IPS DF 4.7 (cell line): ENCODE measurements around the gene INF2.

Source experiments
- DNase-seq: peaks from one replicate; pipeline ENCODE4 v3.0.0-alpha.2; 2013; ENCODE audit warnings: low spot score; ENCODE audit errors: extremely low read depth

INF2 gene

DNA sequence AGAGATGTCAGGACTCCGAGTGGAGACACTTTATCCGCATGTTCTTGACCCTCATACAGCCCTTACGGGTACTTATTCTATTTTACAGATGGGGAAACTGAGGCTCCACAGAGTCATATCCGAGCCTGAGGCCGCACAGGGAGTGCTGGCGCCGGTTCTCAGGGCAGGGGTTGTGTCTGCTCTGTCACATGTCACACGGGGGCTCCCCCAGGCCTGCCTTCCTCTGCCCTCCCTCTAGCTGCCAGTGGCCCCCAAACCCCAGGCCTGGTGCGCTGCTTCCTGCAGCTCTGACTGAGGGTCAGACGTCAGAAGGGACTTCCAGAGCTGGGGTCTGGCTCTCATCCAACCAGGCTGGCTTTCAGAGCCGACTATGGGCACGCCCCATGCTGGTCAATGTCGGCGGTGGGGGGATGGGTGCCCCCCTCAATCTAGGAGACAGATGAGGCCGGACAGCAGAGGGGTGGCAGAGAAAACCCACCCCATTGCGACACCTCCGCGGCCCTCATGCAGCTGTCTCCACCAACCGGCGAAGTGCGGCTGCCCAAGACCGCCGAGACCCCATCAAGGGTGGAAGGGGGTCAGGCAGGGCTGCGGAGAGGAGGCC, 811 bp upstream of the INF2 start:
- DNase-seq: no peak

GRCh38 chr14:104689881-104690711, 678 bp downstream of the INF2 start:
- no peak for DNase-seq

- DNase-seq: no peak
Observed at GRCh38 chr14:104690861-104691455, 1.5 kb downstream of the INF2 start.

DNA sequence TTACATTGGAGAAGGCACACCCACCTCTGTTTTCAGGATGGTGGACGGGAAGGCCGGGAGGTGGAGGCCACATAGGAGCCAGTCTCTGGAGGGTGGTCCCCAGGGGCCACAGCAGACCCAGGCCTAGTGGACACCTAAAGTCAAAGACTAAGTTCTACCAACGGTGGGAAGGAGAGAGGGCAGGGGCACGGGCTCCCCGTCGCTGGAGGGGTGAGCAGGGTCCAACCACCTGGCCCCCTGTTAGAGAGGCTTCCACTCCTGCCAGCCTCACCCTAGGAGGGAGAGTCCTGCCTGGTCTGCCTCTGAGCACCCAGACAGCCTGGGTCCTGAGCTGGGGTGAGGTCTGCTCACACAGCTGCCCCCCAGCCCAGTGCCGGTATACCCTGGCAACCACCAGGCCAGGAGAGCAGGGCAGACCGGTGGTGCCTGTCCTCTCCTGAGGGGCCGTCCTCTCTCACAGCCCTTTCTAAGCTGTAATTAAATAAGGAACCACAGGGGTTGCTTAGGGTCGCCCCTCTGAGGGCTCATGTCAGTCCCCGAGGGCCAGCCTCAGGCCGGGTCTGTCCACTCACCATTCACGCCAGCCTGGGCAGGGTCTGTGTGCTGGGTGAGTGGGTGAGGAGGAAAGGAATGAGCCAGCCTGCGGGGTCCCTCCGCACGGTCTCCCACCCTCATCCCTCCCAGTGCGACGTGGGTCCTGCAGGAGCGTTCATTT, 2.3 kb downstream of the INF2 start:
- no peak for DNase-seq

DNA sequence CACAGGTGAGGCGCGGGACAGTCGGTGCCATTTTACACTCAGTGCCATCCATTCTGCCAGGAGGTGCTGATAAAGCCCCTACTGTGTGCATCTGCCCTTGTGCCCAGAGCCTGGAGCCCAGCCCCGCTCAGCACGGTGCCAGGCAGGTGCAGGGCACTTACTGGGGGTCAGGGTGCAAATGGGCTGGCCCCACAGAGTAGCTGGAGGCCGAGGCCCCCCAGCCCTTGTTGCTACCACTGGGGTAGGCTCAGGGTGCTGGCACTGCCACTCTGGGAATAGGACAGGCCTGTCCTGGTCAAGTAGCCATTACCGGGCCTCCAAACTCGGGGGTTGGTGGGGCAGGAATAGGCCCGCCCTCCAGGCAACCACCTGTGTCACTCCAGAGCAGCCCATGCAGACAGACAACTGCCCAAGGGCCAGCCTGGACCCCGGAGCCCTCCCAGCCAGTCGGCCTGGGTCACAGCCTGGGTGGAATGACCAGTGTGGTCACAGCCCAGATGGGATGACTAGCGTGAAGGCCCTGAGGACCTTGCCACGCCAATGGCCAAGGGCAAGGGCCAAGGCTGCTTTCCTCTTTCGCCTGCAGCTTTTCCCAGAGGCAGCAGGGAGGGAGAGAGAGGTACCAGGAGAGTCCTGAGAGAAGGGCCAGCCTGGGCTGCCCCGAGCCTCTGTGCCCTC, 3.0 kb downstream of the INF2 start:
- no peak for DNase-seq

GRCh38 chr14:104692939-104693315, 3.5 kb downstream of the INF2 start:
- no peak for DNase-seq

DNA sequence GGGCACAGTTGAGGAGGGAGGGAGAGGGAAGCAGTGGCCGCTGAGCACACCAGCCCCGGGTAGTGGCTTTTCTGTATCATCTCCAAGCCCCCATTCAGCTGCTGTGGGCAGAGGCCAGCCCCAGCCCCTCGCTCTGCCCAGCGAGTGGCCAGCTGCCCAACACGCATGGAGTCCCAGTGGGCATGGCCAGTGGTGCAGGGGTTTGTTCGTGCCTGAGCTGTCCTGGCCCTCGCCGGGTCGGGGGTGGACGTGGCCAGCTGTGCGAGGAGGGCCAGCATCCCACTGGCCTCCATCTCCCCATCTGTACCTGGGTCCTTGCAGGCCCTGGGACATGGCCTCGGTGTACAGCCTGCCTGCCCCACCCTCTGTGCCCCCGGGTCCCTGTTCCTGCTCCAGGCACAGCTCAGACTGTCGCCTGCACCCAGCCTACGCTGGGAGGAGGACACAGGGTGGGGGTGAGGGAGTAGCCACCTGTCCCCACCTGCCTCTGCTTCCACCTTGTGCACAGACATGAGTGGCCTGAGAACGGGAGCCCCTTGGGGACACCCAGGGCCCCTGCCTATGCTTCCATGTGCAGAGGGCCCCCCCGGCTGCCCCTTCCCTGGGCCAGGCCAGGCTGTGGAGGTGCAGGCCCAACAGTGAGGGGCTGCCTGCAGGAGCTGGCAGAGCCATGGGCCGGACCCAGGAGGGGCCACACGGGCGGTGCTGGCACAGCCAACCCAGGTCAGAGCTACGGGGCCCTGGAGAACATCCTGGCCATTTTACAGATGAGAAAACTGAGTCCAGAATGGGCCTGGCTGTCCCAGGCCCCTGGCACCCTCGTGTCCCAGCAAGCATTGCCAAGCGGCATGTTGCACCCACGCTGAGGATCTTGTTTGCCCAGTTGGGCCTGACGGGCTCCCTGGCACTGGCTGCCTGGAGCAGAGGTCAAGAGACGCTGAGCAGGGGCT, 4.3 kb downstream of the INF2 start:
- DNase-seq: no peak

GRCh38 chr14:104694475-104694950, 5.1 kb downstream of the INF2 start:
- no peak for DNase-seq

GRCh38 chr14:104694991-104695659, 5.7 kb downstream of the INF2 start:
- DNase-seq: no peak

- no peak for DNase-seq
Observed at GRCh38 chr14:104695660-104696000, 6.2 kb downstream of the INF2 start.

DNA sequence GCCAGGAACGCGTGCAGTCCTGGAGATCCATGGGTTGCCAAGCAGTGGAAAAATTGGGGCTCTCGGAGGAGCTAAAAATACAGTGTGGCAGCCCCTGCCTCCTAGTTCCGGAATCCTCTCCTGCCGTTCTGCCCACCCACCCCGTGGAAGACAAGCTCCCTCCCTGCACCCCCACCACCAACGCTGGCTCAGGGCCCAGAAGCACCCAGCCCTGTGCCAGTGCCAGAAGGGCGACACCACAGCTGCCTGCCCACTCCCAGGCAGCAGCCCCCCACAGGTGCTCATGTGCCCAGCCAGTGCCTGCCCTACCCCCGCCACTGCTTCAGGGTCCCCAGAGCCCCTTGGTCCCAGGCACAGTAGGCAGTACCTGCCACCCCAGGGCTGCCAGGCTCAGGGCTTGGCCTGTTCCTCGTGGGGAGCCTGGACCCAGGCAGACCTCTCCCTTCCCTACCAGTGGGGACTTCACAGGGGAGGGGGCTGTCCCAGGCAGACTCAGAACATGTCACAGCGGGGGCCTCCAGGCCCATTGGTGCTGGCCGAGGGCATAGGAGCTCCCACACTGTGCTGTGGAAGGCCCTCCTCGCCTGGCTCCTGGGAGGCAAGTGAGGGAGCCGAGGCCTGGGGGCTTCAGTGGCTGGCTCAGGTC, 7.4 kb downstream of the INF2 start:
- DNase-seq: no peak

GRCh38 chr14:104697317-104697703, 7.9 kb downstream of the INF2 start:
- DNase-seq: no peak

DNA sequence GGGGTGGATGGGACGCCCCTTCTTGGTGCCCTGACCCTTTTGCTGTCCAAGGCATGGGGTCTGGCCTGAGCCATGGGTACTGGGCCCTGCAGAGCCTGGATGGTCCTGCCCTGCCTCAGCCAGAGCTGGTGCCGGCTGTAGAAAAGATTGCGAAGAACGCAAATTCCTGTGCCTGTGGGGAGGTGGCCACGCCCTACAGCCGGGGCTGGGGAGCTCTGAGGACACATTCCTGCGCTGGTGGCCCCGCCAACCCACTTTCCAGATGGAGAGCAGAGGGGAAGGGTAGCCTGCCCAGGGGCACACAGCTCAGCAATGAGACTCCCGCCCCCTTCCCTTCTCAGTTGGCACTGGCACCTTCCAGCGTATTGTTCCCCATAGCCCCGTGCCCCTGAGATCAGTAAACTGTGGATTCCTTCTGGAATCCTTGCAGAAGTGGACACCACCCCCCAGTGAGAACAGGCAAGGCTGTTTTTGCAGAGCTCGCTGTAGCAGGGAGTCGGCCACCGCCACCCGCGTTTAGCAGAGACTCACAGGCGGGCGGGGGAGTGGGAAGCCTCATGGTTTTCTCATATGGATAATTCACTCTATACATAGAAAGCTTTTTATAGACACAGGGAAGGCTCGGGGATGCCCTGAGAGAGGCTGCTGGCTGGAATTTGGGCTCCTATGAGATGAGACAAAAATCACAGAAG, 8.6 kb downstream of the INF2 start:
- DNase-seq: no peak

DNA sequence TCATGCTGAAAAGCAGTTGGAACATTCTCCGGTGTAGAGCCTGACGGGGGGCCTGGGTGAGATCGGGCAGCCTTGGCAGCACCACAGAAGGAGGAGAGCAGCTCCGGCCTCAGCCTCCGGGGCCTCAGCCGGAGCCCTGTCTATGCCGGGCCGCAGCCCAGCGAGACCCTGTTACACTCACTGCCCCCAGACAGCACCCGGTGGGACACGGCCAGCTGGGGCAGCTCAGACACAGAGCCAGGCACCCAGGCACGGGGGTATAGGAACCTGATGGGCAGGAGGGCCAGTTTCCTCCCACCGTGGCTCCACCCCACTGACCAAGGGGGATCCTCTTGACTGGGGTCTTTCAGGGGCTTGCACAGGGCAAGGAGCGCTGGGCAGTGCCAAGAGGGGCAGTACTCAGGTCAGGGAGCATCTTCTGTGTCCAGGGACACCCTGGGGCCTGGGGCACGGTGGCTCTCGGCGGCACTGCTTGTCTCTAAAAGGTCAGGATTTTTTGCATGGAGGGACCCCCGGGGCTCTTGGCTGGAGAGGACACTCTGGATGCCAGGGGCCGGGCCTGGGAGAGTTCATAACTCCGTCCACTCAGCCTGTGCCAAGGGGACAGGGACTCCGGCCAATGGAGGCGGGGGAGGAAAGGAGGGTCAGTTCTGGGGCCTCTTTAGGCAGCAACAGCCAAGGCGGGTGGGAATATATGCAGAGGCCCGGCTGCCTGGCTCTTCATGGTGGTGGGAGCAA, 9.4 kb downstream of the INF2 start:
- DNase-seq: no peak

DNA sequence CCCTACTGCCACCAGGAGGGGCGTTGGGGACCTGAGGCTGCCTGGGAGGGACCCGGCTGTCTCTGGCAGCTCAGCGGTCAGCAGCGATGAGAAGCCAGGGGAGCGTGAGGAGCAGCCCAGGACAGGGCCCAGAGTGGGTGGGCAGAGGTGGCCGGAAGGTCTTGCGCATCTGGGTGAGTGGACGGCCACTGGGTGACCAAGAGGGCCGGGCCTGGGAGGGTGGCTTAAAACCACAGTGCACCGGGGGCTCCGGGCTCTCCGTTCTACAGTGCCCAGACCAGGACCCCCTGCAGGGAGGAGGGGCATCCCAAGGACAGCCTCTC, 10.0 kb downstream of the INF2 start:
- DNase-seq: no peak

- no peak for DNase-seq
Observed at GRCh38 chr14:104700225-104700651, 10.8 kb downstream of the INF2 start.

- DNase-seq: no peak
Observed at GRCh38 chr14:104700747-104701217, 11.4 kb downstream of the INF2 start.
